GM10266 (cell line): Measurements from ENCODE around the gene GPR141.

Source experiments
- DNase-seq: peaks from one replicate; pipeline ENCODE4 v3.0.0; 2012; ENCODE audit errors: extremely low spot score
- TF ChIP-seq, protein P1 (sequence below): IDR thresholded peaks from 2 replicates; pipeline ENCODE4 v1.5.1; 2012; ENCODE audit warnings: mild to moderate bottlenecking, low read depth; ENCODE audit not compliant: control insufficient read depth, insufficient read depth; ENCODE audit errors: missing control alignments

Gene GPR141

DNA sequence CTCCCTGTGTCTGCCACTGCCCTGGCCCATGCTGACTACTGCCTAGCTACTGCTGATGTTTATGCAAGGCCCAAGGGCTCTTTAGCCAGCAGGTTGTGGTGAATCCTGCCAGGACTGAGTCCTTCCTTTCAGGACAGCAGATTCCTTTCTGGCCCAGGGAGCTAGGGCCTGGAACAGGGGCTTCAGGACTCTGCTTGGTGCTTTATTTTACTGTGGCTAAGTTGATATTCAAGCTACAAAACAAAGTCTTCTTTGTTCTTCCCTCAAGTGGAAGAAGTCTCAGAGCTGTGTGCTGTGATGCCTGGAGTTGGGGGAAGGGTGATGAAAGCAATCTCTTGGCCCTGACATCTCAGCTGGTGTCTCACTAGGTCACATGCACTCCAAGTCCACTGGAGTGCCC lies 98.6 kb downstream of the GPR141 start:
- TF ChIP-seq, protein P1, sequence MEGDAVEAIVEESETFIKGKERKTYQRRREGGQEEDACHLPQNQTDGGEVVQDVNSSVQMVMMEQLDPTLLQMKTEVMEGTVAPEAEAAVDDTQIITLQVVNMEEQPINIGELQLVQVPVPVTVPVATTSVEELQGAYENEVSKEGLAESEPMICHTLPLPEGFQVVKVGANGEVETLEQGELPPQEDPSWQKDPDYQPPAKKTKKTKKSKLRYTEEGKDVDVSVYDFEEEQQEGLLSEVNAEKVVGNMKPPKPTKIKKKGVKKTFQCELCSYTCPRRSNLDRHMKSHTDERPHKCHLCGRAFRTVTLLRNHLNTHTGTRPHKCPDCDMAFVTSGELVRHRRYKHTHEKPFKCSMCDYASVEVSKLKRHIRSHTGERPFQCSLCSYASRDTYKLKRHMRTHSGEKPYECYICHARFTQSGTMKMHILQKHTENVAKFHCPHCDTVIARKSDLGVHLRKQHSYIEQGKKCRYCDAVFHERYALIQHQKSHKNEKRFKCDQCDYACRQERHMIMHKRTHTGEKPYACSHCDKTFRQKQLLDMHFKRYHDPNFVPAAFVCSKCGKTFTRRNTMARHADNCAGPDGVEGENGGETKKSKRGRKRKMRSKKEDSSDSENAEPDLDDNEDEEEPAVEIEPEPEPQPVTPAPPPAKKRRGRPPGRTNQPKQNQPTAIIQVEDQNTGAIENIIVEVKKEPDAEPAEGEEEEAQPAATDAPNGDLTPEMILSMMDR: no peak
- no peak for DNase-seq

DNA sequence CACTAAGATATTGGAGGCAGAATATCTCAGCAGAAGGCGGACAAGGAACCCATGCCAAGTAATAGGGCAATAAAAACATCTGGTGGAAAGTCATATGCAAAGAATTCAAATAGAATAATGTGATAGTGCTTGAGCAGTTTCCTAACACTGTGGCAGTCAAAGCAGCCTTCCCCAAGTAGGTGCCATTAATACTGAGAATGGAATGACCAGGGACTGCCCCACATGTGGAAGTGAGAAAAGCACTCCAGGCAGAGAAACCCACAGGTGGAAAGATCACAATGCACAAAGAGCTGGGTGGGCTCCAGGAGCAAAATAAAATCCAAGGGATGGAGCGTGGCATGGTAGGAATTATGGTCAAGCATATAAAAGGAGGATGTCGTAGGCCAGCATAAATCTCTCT lies 100.4 kb downstream of the GPR141 start:
- TF ChIP-seq, protein P1: no peak
- DNase-seq: no peak

DNA sequence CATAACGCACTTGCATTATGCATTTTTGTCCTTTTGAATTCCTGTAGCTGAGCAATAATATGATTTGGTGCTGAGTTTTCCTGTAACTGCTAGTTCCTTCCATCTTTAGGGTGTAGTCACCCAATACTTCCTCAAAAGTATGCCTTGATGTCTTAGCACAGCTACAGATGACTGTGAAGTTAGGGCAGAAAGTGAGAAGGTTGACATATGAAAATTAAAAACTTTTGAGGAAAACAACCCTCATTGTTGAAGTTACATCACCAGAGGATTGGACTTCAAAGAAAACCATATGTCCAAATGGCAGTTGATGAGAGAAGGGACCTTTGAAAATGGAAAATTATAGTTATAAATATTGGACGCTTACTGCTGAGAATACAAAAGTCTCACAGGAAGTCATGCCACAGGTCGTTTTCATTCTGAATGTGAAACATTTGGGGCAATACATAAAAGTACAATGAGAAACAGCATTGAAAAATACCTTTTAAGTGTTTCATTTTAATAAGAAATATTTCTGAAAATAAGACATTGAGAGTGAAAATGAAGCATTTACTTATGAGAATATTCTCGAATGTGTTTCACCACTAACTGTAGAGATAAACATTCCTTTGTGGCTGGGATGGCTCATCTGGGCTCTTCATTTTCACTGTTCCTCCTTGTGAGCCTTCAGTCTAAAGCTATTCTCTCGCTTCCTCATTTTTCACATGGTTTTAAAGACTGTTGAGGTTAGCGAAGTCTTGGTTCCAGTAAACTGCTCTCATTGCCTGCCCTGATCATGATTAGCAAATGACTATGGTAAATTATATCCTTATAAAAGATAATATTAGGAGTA lies 103.4 kb downstream of the GPR141 start:
- peak; percentile 44 for DNase-seq
- TF ChIP-seq, protein P1: no peak
